K562 (cell line): ENCODE results near the gene PGBD1. TPM values are rescaled to one million over a fixed set of nuclear protein-coding genes. Genes with fewer than 3 reads are reported as not detected.

ENCODE experiments used
- ATAC-seq: fragments of 200-7000 bp; cut with Tn5 transposase; 3 replicates; pipeline ENCODE4 v1.9.1; 2020; ENCODE audit warnings: moderate library complexity
- BruUV-seq: library from RNA; stranded (reverse); fragments of 400-500 nt; replicated peaks from 2 replicates; lab custom pipeline; 2021; lab: Mats Ljungman, UMichigan
- CTCF ChIA-PET: fragments of 300-600 bp; formaldehyde crosslinking; extraction: SDS; loops from one replicate; lab custom pipeline; 2021; ENCODE audit warnings: low intra/inter-chr PET ratio; lab: Yijun Ruan, JAX
- POLR2A ChIA-PET: fragments of 300-600, 350-650 bp; sonication (Branson Sonifier 250); formaldehyde crosslinking; extraction: SDS; loops from one replicate; lab custom pipeline; 2021; ENCODE audit warnings: antibody characterized with exemption, inconsistent platforms; lab: Yijun Ruan, JAX
- DNase-seq, 4 experiments: peaks; one replicate each; pipeline versions ENCODE4 v3.0.0 to v3.0.0-alpha.2; 2011 to 2018; ENCODE audit warnings: low spot score in 3 of 4, mixed read lengths in 3 of 4; ENCODE audit errors: extremely low read depth in 1 of 4
- FAIRE-seq: peaks from 2 replicates; lab custom pipeline; 2011; peaks lifted over from hg19 to GRCh38; lab: Jason Lieb, UNC
- H2AFZ ChIP-seq: 2 replicates; pipeline ENCODE4 v1.6.0; 2011; ENCODE audit warnings: low read depth, low read length, control low read depth, inconsistent platforms
- H3K27ac ChIP-seq: fragments of 200-600 bp; 3 replicates; pipeline ENCODE4 v1.8.0; 2011; ENCODE audit warnings: low read depth, mild to moderate bottlenecking, control low read depth, inconsistent platforms, low read length, moderate library complexity, mixed read lengths; ENCODE audit errors: extremely low read depth
- H3K27me3 ChIP-seq, 2 experiments: fragments of 300-600 bp in 1 of 2; 2 replicates in 1 of 2; 3 replicates in 1 of 2; pipeline versions ENCODE4 v1.6.0 to v1.8.0; 2011; ENCODE audit warnings: inconsistent platforms in 2 of 2, low read length in 2 of 2, mild to moderate bottlenecking in 1 of 2, mixed read lengths in 1 of 2, moderate library complexity in 1 of 2; ENCODE audit not compliant: control insufficient read depth in 2 of 2, insufficient read depth in 2 of 2
- H3K36me3 ChIP-seq: fragments of 300-600 bp; 3 replicates; pipeline ENCODE4 v1.8.0; 2011; ENCODE audit warnings: mild to moderate bottlenecking, low read length, inconsistent platforms; ENCODE audit not compliant: control insufficient read depth, insufficient read depth
- H3K4me1 ChIP-seq, 2 experiments: fragments of 200-600 bp in 1 of 2; replicated peaks in 1 of 2; 2 replicates in 1 of 2; 3 replicates in 1 of 2; pipeline versions ENCODE4 v1.5.1 to v1.8.0; 2011; ENCODE audit warnings: inconsistent platforms in 2 of 2, low read length in 2 of 2, mild to moderate bottlenecking in 1 of 2, mixed read lengths in 1 of 2, moderate library complexity in 1 of 2; ENCODE audit not compliant: control insufficient read depth in 2 of 2, insufficient read depth in 2 of 2
- H3K4me2 ChIP-seq: 2 replicates; pipeline ENCODE4 v1.6.1; 2011; ENCODE audit warnings: low read length, control low read depth, inconsistent platforms, mixed read lengths; ENCODE audit not compliant: insufficient read depth
- H3K4me3 ChIP-seq: fragments of 200-600 bp; sonication (generic), shearing (Covaris generic); 2 replicates; pipeline ENCODE4 v1.5.1; 2016; ENCODE audit warnings: control low read depth, inconsistent platforms
- H3K79me2 ChIP-seq: fragments of 200-600 bp; 3 replicates; pipeline ENCODE4 v1.8.0; 2011; ENCODE audit warnings: low read length, inconsistent platforms; ENCODE audit not compliant: control insufficient read depth, insufficient read depth
- H3K9ac ChIP-seq, 2 experiments: 2 replicates each; pipeline versions ENCODE4 v1.6.0 to v1.6.1; 2011; ENCODE audit warnings: low read depth in 2 of 2, low read length in 2 of 2, control low read depth in 1 of 2, inconsistent platforms in 1 of 2, mild to moderate bottlenecking in 1 of 2, mixed read lengths in 1 of 2; ENCODE audit not compliant: insufficient read depth in 1 of 2
- H3K9me1 ChIP-seq: one replicate; pipeline ENCODE4 v1.6.0; 2011; ENCODE audit warnings: inconsistent platforms, mild to moderate bottlenecking, low read length, moderate library complexity; ENCODE audit not compliant: control insufficient read depth, insufficient read depth
- H3K9me3 ChIP-seq: replicated peaks from 2 replicates; pipeline ENCODE4 v1.5.1; 2011; ENCODE audit warnings: low read depth, low read length, inconsistent platforms; ENCODE audit not compliant: control insufficient read depth, insufficient read depth
- H4K20me1 ChIP-seq: replicated peaks from 2 replicates; pipeline ENCODE4 v1.6.1; 2011; ENCODE audit warnings: low read length, inconsistent platforms, mixed read lengths; ENCODE audit not compliant: control insufficient read depth, insufficient read depth
- CBX2 ChIP-seq: fragments of 200-600 bp; sonication (generic); IDR thresholded peaks from one replicate; pipeline ENCODE4 v1.6.1; 2012; ENCODE audit warnings: mild to moderate bottlenecking, low read length, inconsistent platforms; ENCODE audit not compliant: insufficient read depth, poor library complexity, severe bottlenecking
- CREB5 ChIP-seq: fragments of 250-450 bp; sonication (Bioruptor Pico); IDR thresholded peaks from 2 replicates; pipeline ENCODE4 v1.5.0; 2020; ENCODE audit warnings: mild to moderate bottlenecking
- ETS2 ChIP-seq: IDR thresholded peaks from 2 replicates; pipeline ENCODE4 v1.6.1; 2016; ENCODE audit warnings: borderline replicate concordance, missing genetic modification characterization, mild to moderate bottlenecking, moderate library complexity, missing compliant biosample characterization; ENCODE audit not compliant: poor library complexity, severe bottlenecking
- HMG20B ChIP-seq: fragments of 250-450 bp; sonication (Bioruptor Pico); IDR thresholded peaks from 2 replicates; pipeline ENCODE4 v1.5.0; 2021; ENCODE audit warnings: mild to moderate bottlenecking
- MAFG ChIP-seq: fragments of 450-650 bp; conservative IDR thresholded peaks from 2 replicates; pipeline ENCODE4 v1.6.1; 2016; ENCODE audit warnings: missing genetic modification characterization, missing compliant biosample characterization
- MBD2 ChIP-seq: sonication (generic); IDR thresholded peaks from 2 replicates; pipeline ENCODE4 v1.6.1; 2016; ENCODE audit warnings: low read depth, borderline replicate concordance
- MLLT1 ChIP-seq, 2 experiments: fragments of 450-650 bp; IDR thresholded peaks; 2 replicates each; pipeline ENCODE4 v1.6.1; 2016
- MTA2 ChIP-seq: fragments of 450-650 bp; IDR thresholded peaks from 2 replicates; pipeline ENCODE4 v1.6.1; 2016; ENCODE audit warnings: low read depth
- NFYB ChIP-seq: IDR thresholded peaks from 2 replicates; pipeline ENCODE4 v1.6.1; 2011; ENCODE audit warnings: mild to moderate bottlenecking, moderate library complexity; ENCODE audit not compliant: insufficient read length; ENCODE audit errors: extremely low read depth
- RAD51 ChIP-seq: fragments of 450-650 bp; IDR thresholded peaks from 2 replicates; pipeline ENCODE4 v1.7.1; 2016; ENCODE audit warnings: low read depth, mild to moderate bottlenecking, borderline replicate concordance
- RBM25 ChIP-seq: fragments of 200-400 bp; formaldehyde crosslinking; IDR thresholded peaks from 2 replicates; pipeline ENCODE4 v1.6.1; 2018; ENCODE audit warnings: low read length, low read depth, moderate library complexity; ENCODE audit not compliant: severe bottlenecking
- SPI1 ChIP-seq: IDR thresholded peaks from 2 replicates; pipeline ENCODE4 v1.6.1; 2011; ENCODE audit warnings: low read depth, low read length, control low read depth, borderline replicate concordance
- THRB ChIP-seq: fragments of 450-650 bp; formaldehyde crosslinking; conservative IDR thresholded peaks from 2 replicates; pipeline ENCODE4 v1.4.0; 2022; ENCODE audit warnings: mild to moderate bottlenecking, missing genetic modification characterization
- ZBTB7A ChIP-seq: IDR thresholded peaks from 2 replicates; pipeline ENCODE4 v1.6.1; 2011; ENCODE audit warnings: low read depth, mild to moderate bottlenecking, low read length, moderate library complexity, borderline replicate concordance; ENCODE audit not compliant: control insufficient read depth
- ZNF395 ChIP-seq: fragments of 200-800 bp; sonication (Bioruptor generic); IDR thresholded peaks from 2 replicates; pipeline ENCODE4 v1.6.1; 2017; ENCODE audit warnings: missing genetic modification characterization, missing compliant biosample characterization
- ZNF695 ChIP-seq: fragments of 450-650 bp; formaldehyde crosslinking; IDR thresholded peaks from 2 replicates; pipeline ENCODE4 v1.4.0; 2020; ENCODE audit warnings: mild to moderate bottlenecking, moderate library complexity
- in situ Hi-C: fragments of 300-500 bp; cut with MboI; formaldehyde crosslinking; loops from 4 replicates; pipeline ENCODE4 v1.15.0; 2018; ENCODE audit warnings: inconsistent platforms, mixed read lengths
- intact Hi-C: fragments of 100-400 bp; cut with micrococcal nuclease; formaldehyde crosslinking; loops from 2 replicates; pipeline ENCODE4 v1.14.2; 2022
- polyA plus RNA-seq, 8 experiments: library from polyadenylated mRNA; depleted of rRNA in 4 of 8; stranded (reverse) in 5 of 8; unstranded in 3 of 8; fragments of >200 nt; fragmentation: Nextera tagmentation in 2 of 8; fragmentation: Illumina TruSeq in 1 of 8; extraction: Ambion mirVana in 2 of 8; extraction: Trizol in 1 of 8; gene quantifications; 2 replicates each; pipeline versions ENCODE4 v1.2.1 to v1.2.3, GENCODE V29; 2011 to 2014; ENCODE audit warnings: inconsistent platforms in 1 of 8, missing spikeins in 1 of 8
- total RNA-seq, 7 experiments: library from RNA; depleted of rRNA in 6 of 7; stranded (reverse); fragments of >200 nt in 6 of 7; fragmentation: Illumina TruSeq in 2 of 7; extraction: Trizol in 2 of 7; gene quantifications; 2 replicates each; pipeline versions ENCODE4 v1.2.1 to v1.2.3, GENCODE V29; 2011 to 2021; ENCODE audit warnings: low replicate concordance in 1 of 7

The PGBD1 gene
- total and polyA plus RNA-seq, 9 of the 15 experiments (the other 6 are each of a cell fraction or from before 2014, with no cell fraction given), result 3.3 to 9.0 (median 7.3) TPM

GRCh38 chr6:28337121-28337520, 55.7 kb downstream of the PGBD1 start:
- H3K4me1 ChIP-seq, result peaks cover 23 to 43% of the 10 kb centered on the region in 2 experiments
- POLR2A ChIA-PET, result interaction anchor here (0.6 to 6.4 kb wide), 32 partner anchors 9 to 444 kb away, joined by 3 to 80 read pairs (median 6); partner anchors contain the start of genes PGBD1, ZKSCAN3, ZKSCAN4 and ZKSCAN8
- peaks cover 6% of the 10 kb centered on the region; the same call in 1 of the 2 replicates for H3K9me3 ChIP-seq
- CTCF ChIA-PET, result interaction anchor here (0.6 kb wide), 1 partner anchor 477 kb away, joined by 4 read pairs; no protein-coding TSS in a partner anchor
- DNase-seq (peak; percentile 38 to 63 (median 42)), ATAC-seq (0 out of 3 replicates have a peak, but pooled peaks have one; percentile 12), FAIRE-seq (no peak)
- no peaks in the 10 kb centered on the region for H3K27me3 ChIP-seq
- peak overlapping the region; percentile 98 for H3K27ac ChIP-seq
- H3K79me2 ChIP-seq, result peaks cover 37% of the 10 kb centered on the region
- H3K9me1 ChIP-seq, result no peaks in the 10 kb centered on the region
- peak overlapping the region; percentile 60 to 99; a peak in 3 of 4 replicates for H3K9ac ChIP-seq
- in situ Hi-C loops (no loop called here), intact Hi-C loops (loop anchor here (5.0 kb wide), 4 partner anchors 55 to 530 kb away; partner anchors contain the start of gene PGBD1)
- H3K36me3 ChIP-seq, result no peaks in the 10 kb centered on the region
- peak overlapping the region; percentile 69 for H3K4me3 ChIP-seq
- H4K20me1 ChIP-seq, result no peaks in the 10 kb centered on the region
- peak overlapping the region; percentile 95 for H3K4me2 ChIP-seq
- H2AFZ ChIP-seq, result peak overlapping the region; percentile 61
- BruUV-seq, result no TSS peak
- TF ChIP-seq ETS2 (tag), result no peak
- TF ChIP-seq MTA2, result no peak
- no peak for TF ChIP-seq MAFG
- no peak for TF ChIP-seq ZBTB7A
- no peak for TF ChIP-seq RBM25
- 0 out of 2 replicates have a peak, but pooled peaks have one; percentile 30 for TF ChIP-seq THRB (CRISPR knock-in tag)
- TF ChIP-seq SPI1, result peak; percentile 76; the same call in 1 of the 2 replicates
- TF ChIP-seq CBX2, result no peak
- TF ChIP-seq CREB5 (CRISPR knock-in tag), result no peak
- peak; percentile 27; the same call in 1 of the 2 replicates for TF ChIP-seq ZNF395
- peak in 1 of 2 experiments; percentile 95; a peak in 2 of 4 replicates for TF ChIP-seq MLLT1 (IDR thresholded peaks at IDR 0.05)
- no peak for TF ChIP-seq MBD2
- no peak for TF ChIP-seq HMG20B
- TF ChIP-seq ZNF695 (CRISPR knock-in tag), result 0 out of 2 replicates have a peak, but pooled peaks have one; percentile 61
- no peak for TF ChIP-seq NFYB
- TF ChIP-seq RAD51, result no peak
